PC-3 (cell line): ENCODE results near the gene PCDHGB1.

Experiments used
- CTCF ChIP-seq: fragments of 300-600 bp; sonication (generic); conservative IDR thresholded peaks from 2 replicates; pipeline ENCODE4 v1.5.1; 2017; ENCODE audit warnings: antibody characterized with exemption, low read depth, mild to moderate bottlenecking, low read length
- EZH2 ChIP-seq: fragments of 300-600 bp; sonication (generic); IDR thresholded peaks from one replicate; pipeline ENCODE4 v1.6.1; 2017; ENCODE audit warnings: antibody characterized with exemption, mild to moderate bottlenecking, low read length; ENCODE audit not compliant: unreplicated experiment
- EZH2phosphoT487 ChIP-seq: fragments of 300-600 bp; sonication (generic); IDR thresholded peaks from 2 replicates; pipeline ENCODE4 v1.6.1; 2018; ENCODE audit warnings: mild to moderate bottlenecking, antibody characterized with exemption, low read length, borderline replicate concordance

GRCh38 chr5:141398608-141399007, 48.7 kb downstream of the PCDHGB1 start:
- TF ChIP-seq CTCF (no peak), EZH2 (no peak), EZH2phosphoT487 (no peak)
